ENCODE measurements around the gene WFS1.

DNA sequence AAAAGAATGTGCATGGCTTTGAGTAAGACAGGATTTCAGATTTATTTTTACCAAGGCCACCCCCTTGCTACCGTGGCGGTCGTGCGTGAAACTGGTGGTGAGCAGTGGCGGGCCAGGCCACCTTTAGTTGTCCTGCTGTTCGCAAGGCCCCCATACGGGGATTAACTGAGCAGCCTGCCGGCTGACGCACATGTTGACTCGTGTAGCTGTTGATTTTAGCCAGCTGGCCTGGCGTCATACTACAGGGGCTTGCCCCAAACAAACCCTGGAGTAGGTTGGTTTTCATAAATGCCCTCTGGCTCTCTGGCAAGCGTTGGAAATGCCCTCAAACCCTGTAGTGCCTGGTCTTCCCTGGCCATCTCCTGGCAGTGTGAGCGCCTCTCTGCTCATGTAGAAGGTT is 28.4 kb downstream of the WFS1 start:
- TF ChIP-seq ELF1 (tag; IDR thresholded peaks at IDR 0.05): no peak
- no peak for TF ChIP-seq RCOR1 (IDR thresholded peaks at IDR 0.05; ENCODE audit: borderline replicate concordance in 1 of 2, low read depth in 2 of 2, low read length in 2 of 2)
- TF ChIP-seq JUN (IDR thresholded peaks at IDR 0.05; ENCODE audit: borderline replicate concordance, low read depth, low read length): no peak
- TF ChIP-seq JUN (CRISPR knock-in tag; IDR thresholded peaks at IDR 0.05; ENCODE audit: borderline replicate concordance): no peak
- TF ChIP-seq, protein P1, sequence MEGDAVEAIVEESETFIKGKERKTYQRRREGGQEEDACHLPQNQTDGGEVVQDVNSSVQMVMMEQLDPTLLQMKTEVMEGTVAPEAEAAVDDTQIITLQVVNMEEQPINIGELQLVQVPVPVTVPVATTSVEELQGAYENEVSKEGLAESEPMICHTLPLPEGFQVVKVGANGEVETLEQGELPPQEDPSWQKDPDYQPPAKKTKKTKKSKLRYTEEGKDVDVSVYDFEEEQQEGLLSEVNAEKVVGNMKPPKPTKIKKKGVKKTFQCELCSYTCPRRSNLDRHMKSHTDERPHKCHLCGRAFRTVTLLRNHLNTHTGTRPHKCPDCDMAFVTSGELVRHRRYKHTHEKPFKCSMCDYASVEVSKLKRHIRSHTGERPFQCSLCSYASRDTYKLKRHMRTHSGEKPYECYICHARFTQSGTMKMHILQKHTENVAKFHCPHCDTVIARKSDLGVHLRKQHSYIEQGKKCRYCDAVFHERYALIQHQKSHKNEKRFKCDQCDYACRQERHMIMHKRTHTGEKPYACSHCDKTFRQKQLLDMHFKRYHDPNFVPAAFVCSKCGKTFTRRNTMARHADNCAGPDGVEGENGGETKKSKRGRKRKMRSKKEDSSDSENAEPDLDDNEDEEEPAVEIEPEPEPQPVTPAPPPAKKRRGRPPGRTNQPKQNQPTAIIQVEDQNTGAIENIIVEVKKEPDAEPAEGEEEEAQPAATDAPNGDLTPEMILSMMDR (IDR thresholded peaks at IDR 0.05 in 2 of 3, conservative IDR thresholded peaks at IDR 0.05 in 1 of 3; ENCODE audit: insufficient read depth in 2 of 3, low read depth in 1 of 3, low read length in 3 of 3): no peak
- TF ChIP-seq POLR2A (conservative IDR thresholded peaks at IDR 0.05): no peak
- TF ChIP-seq CHD2 (IDR thresholded peaks at IDR 0.05; ENCODE audit: low read depth, low read length): no peak
- TF ChIP-seq KDM2B (CRISPR knock-in tag; IDR thresholded peaks at IDR 0.05): no peak
- no peak for TF ChIP-seq POLR2AphosphoS5 (IDR thresholded peaks at IDR 0.05; ENCODE audit: control insufficient read depth, insufficient read depth, low read depth, low read length)

All from K562 (cell line).